Hematopoietic multipotent progenitor cell treated with erythropoietin and hydrocortisone succinate and interleukin-3 and kit ligand, for 15 days (in vitro differentiated cells): ENCODE measurements around the gene GALC.
"Not testable (repeated sequence)": the region's sequence is repeated elsewhere in the genome, so short reads cannot be mapped to it uniquely, and the experiment has no call there.

Experiments used
- DNase-seq: peaks from one replicate; pipeline ENCODE4 v3.0.0-alpha.2; 2015; ENCODE audit warnings: low spot score

The GALC gene

GRCh38 chr14:87992718-87993628 is at the start of gene GALC:
TSS of gene GALC (minus strand) at chr14:87993182. CDS start at chr14:87993164, 18 bp downstream.
- peak; percentile 93 for DNase-seq

- no peak for DNase-seq
Observed at GRCh38 chr14:88040146-88040545, 47.2 kb upstream of the GALC start.

GRCh38 chr14:88039197-88039596 is 46.2 kb upstream of the GALC start:
- DNase-seq = no peak

- no peak for DNase-seq
Observed at GRCh38 chr14:88037325-88037724, 44.3 kb upstream of the GALC start.

- DNase-seq = no peak
Observed at GRCh38 chr14:88036422-88036821, 43.4 kb upstream of the GALC start.

- DNase-seq = no peak
Observed at GRCh38 chr14:88034076-88034475, 41.1 kb upstream of the GALC start.

GRCh38 chr14:88032373-88032772 is 39.4 kb upstream of the GALC start:
- DNase-seq = no peak

GRCh38 chr14:88030892-88031291 is 37.9 kb upstream of the GALC start:
- DNase-seq = no peak

GRCh38 chr14:88030079-88030478 is 37.1 kb upstream of the GALC start:
- no peak for DNase-seq

- DNase-seq = no peak
Observed at GRCh38 chr14:88029500-88029899, 36.5 kb upstream of the GALC start.

- DNase-seq = no peak
Observed at GRCh38 chr14:88026890-88027289, 33.9 kb upstream of the GALC start.

GRCh38 chr14:88025313-88025712 is 32.3 kb upstream of the GALC start:
- no peak for DNase-seq

GRCh38 chr14:88024252-88025086 is 31.5 kb upstream of the GALC start:
- DNase-seq = not testable (repeated sequence)

- peak; percentile 7 for DNase-seq
Observed at GRCh38 chr14:88023658-88024187, 30.7 kb upstream of the GALC start.

- DNase-seq = no peak
Observed at GRCh38 chr14:88017535-88017934, 24.6 kb upstream of the GALC start.

GRCh38 chr14:88016768-88017167 is 23.8 kb upstream of the GALC start:
- DNase-seq = no peak

GRCh38 chr14:88013750-88014349 is 20.9 kb upstream of the GALC start:
- peak; percentile 66 for DNase-seq

- no peak for DNase-seq
Observed at GRCh38 chr14:88012495-88012894, 19.5 kb upstream of the GALC start.

- DNase-seq = no peak
Observed at GRCh38 chr14:88010331-88010730, 17.3 kb upstream of the GALC start.

GRCh38 chr14:88009486-88009885 is 16.5 kb upstream of the GALC start:
- DNase-seq = no peak

GRCh38 chr14:88008039-88008742 is 15.2 kb upstream of the GALC start:
- DNase-seq = no peak

GRCh38 chr14:88007608-88008007 is 14.6 kb upstream of the GALC start:
- DNase-seq = no peak
